ENCODE measurements around the gene XRCC2.
A peak's percentile ranks its signal among the peaks of the same experiment; 100 is the strongest.
"Not testable (repeated sequence)": the region's sequence is repeated elsewhere in the genome, so short reads cannot be mapped to it uniquely, and the experiment has no call there.

Gene XRCC2

GRCh38 chr7:152709287-152710152, 33.6 kb upstream of the XRCC2 start:
- no peak overlapping the region for H3K4me2 ChIP-seq (ENCODE audit: low read length)
- no peaks in the 10 kb centered on the region for H3K27me3 ChIP-seq (ENCODE audit: control insufficient read depth, insufficient read depth, low read length)
- H3K4me3 ChIP-seq (ENCODE audit: low read depth, low read length) = no peak overlapping the region
- no peaks in the 10 kb centered on the region for H3K36me3 ChIP-seq (ENCODE audit: control insufficient read depth, insufficient read depth, low read length)
- no peak for TF ChIP-seq CTCF (IDR thresholded peaks at IDR 0.05)
- no peak overlapping the region for H3K9ac ChIP-seq
- H2AFZ ChIP-seq = no peak overlapping the region
- no peaks in the 10 kb centered on the region for H3K4me1 ChIP-seq
- no peak overlapping the region for H3K27ac ChIP-seq
- no peaks in the 10 kb centered on the region for H3K9me3 ChIP-seq (ENCODE audit: control insufficient read depth, low read length)
- no peaks in the 10 kb centered on the region for H3K79me2 ChIP-seq

GRCh38 chr7:152704796-152705384, 28.9 kb upstream of the XRCC2 start:
- TF ChIP-seq CTCF (IDR thresholded peaks at IDR 0.05) = no peak
- H3K27me3 ChIP-seq (ENCODE audit: control insufficient read depth, insufficient read depth, low read length) = no peaks in the 10 kb centered on the region
- no peaks in the 10 kb centered on the region for H3K79me2 ChIP-seq
- no peak overlapping the region for H3K4me2 ChIP-seq (ENCODE audit: low read length)
- H3K9me3 ChIP-seq (ENCODE audit: control insufficient read depth, low read length) = no peaks in the 10 kb centered on the region
- H3K4me3 ChIP-seq (ENCODE audit: low read depth, low read length) = no peak overlapping the region
- no peak overlapping the region for H3K27ac ChIP-seq
- no peaks in the 10 kb centered on the region for H3K36me3 ChIP-seq (ENCODE audit: control insufficient read depth, insufficient read depth, low read length)
- no peak overlapping the region for H3K9ac ChIP-seq
- peaks cover 4% of the 10 kb centered on the region for H3K4me1 ChIP-seq
- H2AFZ ChIP-seq = no peak overlapping the region

GRCh38 chr7:152699079-152699478, 23.1 kb upstream of the XRCC2 start:
- H3K27ac ChIP-seq = peak overlapping the region; percentile 61
- no peaks in the 10 kb centered on the region for H3K27me3 ChIP-seq (ENCODE audit: control insufficient read depth, insufficient read depth, low read length)
- no peak overlapping the region for H3K9ac ChIP-seq
- H3K4me2 ChIP-seq (ENCODE audit: low read length) = peak overlapping the region; percentile 39
- H3K36me3 ChIP-seq (ENCODE audit: control insufficient read depth, insufficient read depth, low read length) = no peaks in the 10 kb centered on the region
- H2AFZ ChIP-seq = peak overlapping the region; percentile 74
- no peaks in the 10 kb centered on the region for H3K9me3 ChIP-seq (ENCODE audit: control insufficient read depth, low read length)
- TF ChIP-seq CTCF (IDR thresholded peaks at IDR 0.05) = no peak
- no peaks in the 10 kb centered on the region for H3K79me2 ChIP-seq
- H3K4me1 ChIP-seq = peaks cover 17% of the 10 kb centered on the region
- no peak overlapping the region for H3K4me3 ChIP-seq (ENCODE audit: low read depth, low read length)

- H3K9me3 ChIP-seq (ENCODE audit: control insufficient read depth, low read length); H2AFZ ChIP-seq; H3K79me2 ChIP-seq; H3K4me3 ChIP-seq (ENCODE audit: low read depth, low read length); H3K36me3 ChIP-seq (ENCODE audit: control insufficient read depth, insufficient read depth, low read length); H3K27ac ChIP-seq; H3K4me2 ChIP-seq (ENCODE audit: low read length); H3K9ac ChIP-seq; H3K27me3 ChIP-seq (ENCODE audit: control insufficient read depth, insufficient read depth, low read length): not testable (repeated sequence)
- peaks cover 17% of the 10 kb centered on the region for H3K4me1 ChIP-seq
Observed at GRCh38 chr7:152697268-152697974, 21.5 kb upstream of the XRCC2 start.

GRCh38 chr7:152692196-152692595, 16.3 kb upstream of the XRCC2 start:
- H2AFZ ChIP-seq; H3K79me2 ChIP-seq; H3K4me2 ChIP-seq (ENCODE audit: low read length); H3K9me3 ChIP-seq (ENCODE audit: control insufficient read depth, low read length); H3K36me3 ChIP-seq (ENCODE audit: control insufficient read depth, insufficient read depth, low read length); H3K27ac ChIP-seq; H3K9ac ChIP-seq; H3K4me1 ChIP-seq; H3K4me3 ChIP-seq (ENCODE audit: low read depth, low read length); H3K27me3 ChIP-seq (ENCODE audit: control insufficient read depth, insufficient read depth, low read length): not testable (repeated sequence)

Measured in parathyroid adenoma (tissue), 2 donors.